ENCODE results near the gene TES.

Gene TES

GRCh38 chr7:116206141-116206540, 4.2 kb upstream of the TES start:
- no peak for TF ChIP-seq CTCF (conservative IDR thresholded peaks at IDR 0.05; ENCODE audit: low read depth, low read length)
- DNase-seq (ENCODE audit: low read depth), result no peak
- H3K4me3 ChIP-seq (ENCODE audit: low read length), result no peak overlapping the region

DNA sequence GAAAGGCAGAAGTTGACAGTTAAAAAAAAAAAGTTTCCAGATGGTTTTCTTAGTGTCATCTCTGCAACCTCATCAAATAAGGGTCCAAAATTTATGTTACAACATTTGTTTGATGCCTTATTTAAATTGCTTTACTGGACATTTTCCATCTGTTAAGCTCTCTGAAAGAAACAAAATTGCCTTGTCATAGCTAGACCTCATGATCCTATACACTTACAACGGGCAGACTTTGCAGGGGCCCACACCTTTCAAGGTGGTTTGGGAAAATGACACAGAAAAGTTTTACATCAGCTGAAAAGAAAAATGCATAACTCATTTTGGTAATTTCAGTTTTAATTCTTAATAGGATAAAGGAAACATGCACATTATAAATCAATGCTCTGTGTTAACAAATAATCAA, 1.4 kb upstream of the TES start:
- TF ChIP-seq CTCF (conservative IDR thresholded peaks at IDR 0.05; ENCODE audit: low read depth, low read length), result no peak
- no peak for DNase-seq (ENCODE audit: low read depth)
- H3K4me3 ChIP-seq (ENCODE audit: low read length), result no peak overlapping the region

DNA sequence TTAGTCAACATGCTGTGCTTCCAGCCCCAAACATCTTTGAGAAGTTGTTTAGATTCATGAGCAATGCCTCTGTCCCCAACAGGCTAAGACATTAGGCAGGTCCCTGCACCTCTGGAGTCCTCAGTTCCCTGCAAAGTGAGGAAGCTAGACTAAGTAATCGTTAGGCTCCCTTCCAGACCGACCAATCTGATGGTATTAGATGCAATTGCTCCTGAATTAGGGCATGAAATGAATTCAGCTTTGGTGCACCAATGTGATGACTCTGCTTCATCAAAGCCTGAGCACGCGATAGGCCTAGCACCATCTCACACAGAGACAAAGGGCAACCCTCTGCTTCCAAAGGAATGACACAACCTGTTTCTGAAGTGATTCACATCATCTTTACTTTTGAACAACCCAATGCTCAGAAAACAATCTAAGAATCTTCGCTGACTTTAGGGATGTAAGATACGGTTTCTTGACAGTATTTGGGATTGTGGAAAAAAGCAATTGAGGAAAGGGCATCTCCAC, 723 bp upstream of the TES start:
- TF ChIP-seq CTCF (conservative IDR thresholded peaks at IDR 0.05; ENCODE audit: low read depth, low read length), result no peak
- no peak for DNase-seq (ENCODE audit: low read depth)
- H3K4me3 ChIP-seq (ENCODE audit: low read length), result peak overlapping the region; percentile 39

GRCh38 chr7:116211006-116211912, 920 bp downstream of the TES start:
- H3K4me3 ChIP-seq (ENCODE audit: low read length), result peak overlapping the region; percentile 79
- DNase-seq (ENCODE audit: low read depth), result peak; percentile 91
- no peak for TF ChIP-seq CTCF (conservative IDR thresholded peaks at IDR 0.05; ENCODE audit: low read depth, low read length)

DNA sequence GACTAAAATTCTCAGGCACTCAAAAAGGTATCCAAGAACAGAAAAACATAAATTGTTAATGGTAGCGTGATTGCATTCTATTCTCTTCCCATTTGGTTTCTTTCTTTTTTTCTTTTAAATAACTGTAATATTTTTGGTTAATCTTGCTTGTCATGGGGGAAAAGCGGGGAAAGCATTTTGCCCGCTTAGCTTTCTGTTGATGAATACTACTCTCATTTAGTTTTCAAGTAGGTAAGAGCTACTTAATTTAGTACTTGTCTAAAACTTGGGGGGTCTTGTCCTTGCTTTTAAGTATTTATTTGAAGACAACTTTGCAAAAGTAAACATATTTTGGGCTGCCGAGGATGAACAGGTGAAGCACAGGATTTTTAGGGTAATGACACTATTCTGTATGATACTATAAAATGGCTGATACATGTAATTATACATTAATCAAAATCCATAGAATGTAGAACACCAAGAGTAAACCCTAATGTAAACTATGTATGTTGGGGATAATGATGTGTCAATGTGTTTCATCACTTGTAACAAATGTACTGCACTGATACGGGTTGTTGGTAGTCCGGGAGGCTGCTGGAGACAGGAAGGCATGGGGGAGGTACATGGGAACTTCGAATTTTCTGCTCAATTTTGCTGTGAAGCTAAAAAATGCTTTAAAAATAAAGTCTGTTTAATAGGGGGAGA, 1.7 kb downstream of the TES start:
- DNase-seq (ENCODE audit: low read depth), result no peak
- TF ChIP-seq CTCF (conservative IDR thresholded peaks at IDR 0.05; ENCODE audit: low read depth, low read length), result no peak
- peak overlapping the region; percentile 79 for H3K4me3 ChIP-seq (ENCODE audit: low read length)

GRCh38 chr7:116212869-116213268, 2.5 kb downstream of the TES start:
- TF ChIP-seq CTCF (conservative IDR thresholded peaks at IDR 0.05; ENCODE audit: low read depth, low read length), result no peak
- H3K4me3 ChIP-seq (ENCODE audit: low read length), result peak overlapping the region; percentile 79

More at GRCh38 chr7:116212869-116213268, 2.5 kb downstream of the TES start:
- DNase-seq (ENCODE audit: low read depth), result no peak
